OCI-LY7 (cell line): ENCODE results near the gene TIGAR. TPM values are rescaled to one million over a fixed set of nuclear protein-coding genes. Genes with fewer than 3 reads are reported as not detected.

Source experiments
- BruUV-seq: library from RNA; stranded (reverse); fragments of 400-500 nt; replicated peaks from 2 replicates; lab custom pipeline; 2021; lab: Mats Ljungman, UMichigan
- CTCF ChIA-PET: fragments of 300-600 bp; sonication (Branson Sonifier 250); formaldehyde crosslinking; loops from one replicate; lab custom pipeline; 2022; ENCODE audit warnings: antibody characterized with exemption; ENCODE audit not compliant: unreplicated experiment; lab: Charles Lee
- POLR2A ChIA-PET: fragments of 300-600 bp; sonication (Branson Sonifier 250); formaldehyde crosslinking; loops from one replicate; lab custom pipeline; 2022; ENCODE audit warnings: antibody characterized with exemption; lab: Charles Lee
- DNase-seq: peaks from one replicate; pipeline ENCODE4 v3.0.0-alpha.2; 2015; ENCODE audit warnings: low spot score
- H2AFZ ChIP-seq: fragments of 200-600 bp; sonication (generic), shearing (Covaris generic); 2 replicates; pipeline ENCODE4 v1.6.1; 2014; ENCODE audit warnings: mild to moderate bottlenecking, antibody characterized with exemption, low read length, moderate library complexity
- H3K27ac ChIP-seq: fragments of 200-600 bp; sonication (generic); 2 replicates; pipeline ENCODE4 v1.5.1; 2014; ENCODE audit warnings: mixed run types, low read depth, mild to moderate bottlenecking, moderate library complexity, low read length, inconsistent platforms; ENCODE audit not compliant: poor library complexity, severe bottlenecking
- H3K36me3 ChIP-seq: fragments of 200-600 bp; sonication (generic); 2 replicates; pipeline ENCODE4 v1.6.1; 2014; ENCODE audit warnings: mild to moderate bottlenecking, antibody characterized with exemption, low read length, moderate library complexity, mixed read lengths; ENCODE audit not compliant: insufficient read depth
- H3K4me1 ChIP-seq: fragments of 200-600 bp; sonication (generic); 2 replicates; pipeline ENCODE4 v1.5.1; 2014; ENCODE audit warnings: mild to moderate bottlenecking, low read length; ENCODE audit not compliant: insufficient read depth, poor library complexity, severe bottlenecking
- H3K4me2 ChIP-seq: fragments of 200-600 bp; sonication (generic); 2 replicates; pipeline ENCODE4 v1.6.1; 2014; ENCODE audit warnings: mild to moderate bottlenecking, low read length
- H3K4me3 ChIP-seq: fragments of 200-600 bp; sonication (generic); 2 replicates; pipeline ENCODE4 v1.5.1; 2014; ENCODE audit warnings: mild to moderate bottlenecking, low read depth, low read length; ENCODE audit not compliant: poor library complexity, severe bottlenecking
- H3K79me2 ChIP-seq: fragments of 200-600 bp; sonication (generic); 2 replicates; pipeline ENCODE4 v1.6.1; 2016; ENCODE audit warnings: low read depth, mild to moderate bottlenecking, low read length, moderate library complexity, mixed read lengths; ENCODE audit not compliant: insufficient read depth
- H3K9me2 ChIP-seq: fragments of 200-600 bp; sonication (generic); 2 replicates; pipeline ENCODE4 v1.6.1; 2016; ENCODE audit warnings: mild to moderate bottlenecking, low read length, mixed read lengths; ENCODE audit not compliant: insufficient read depth
- H3K9me3 ChIP-seq: fragments of 200-600 bp; sonication (generic); 2 replicates; pipeline ENCODE4 v1.6.1; 2014; ENCODE audit warnings: mild to moderate bottlenecking, mixed run types, low read length, mixed read lengths
- H4K20me1 ChIP-seq: fragments of 200-600 bp; sonication (generic); 2 replicates; pipeline ENCODE4 v1.6.1; 2014; ENCODE audit warnings: mild to moderate bottlenecking, antibody characterized with exemption, low read length, moderate library complexity, mixed read lengths; ENCODE audit not compliant: insufficient read depth
- EZH2phosphoT487 ChIP-seq: fragments of 200-600 bp; sonication (generic); IDR thresholded peaks from 2 replicates; pipeline ENCODE4 v1.6.1; 2018; ENCODE audit warnings: low read depth, borderline replicate concordance, mild to moderate bottlenecking, mixed run types, antibody characterized with exemption, low read length, moderate library complexity, mixed read lengths
- intact Hi-C: fragments of 100-400 bp; cut with micrococcal nuclease; formaldehyde crosslinking; loops from one replicate; pipeline ENCODE4 v1.10.0; 2022; ENCODE audit not compliant: unreplicated experiment
- total RNA-seq, 2 experiments: library from RNA; depleted of rRNA in 1 of 2; stranded (reverse); fragments of >200 nt in 1 of 2; shearing (Covaris generic) in 1 of 2; gene quantifications; 2 replicates each; pipeline ENCODE4 v1.2.3, GENCODE V29; 2014 to 2022
- TF ChIP-seq, protein P1 (sequence below): fragments of 200-600 bp; sonication (generic); conservative IDR thresholded peaks from 2 replicates; pipeline ENCODE4 v1.5.1; 2014; ENCODE audit warnings: mild to moderate bottlenecking, antibody characterized with exemption, low read length, moderate library complexity, mixed read lengths

TIGAR gene
- total RNA-seq, 2 experiments from 2014 or later, result 8.0 to 24.7 TPM

- Histone ChIP-seq H3K36me3 (peaks cover 25% of the 10 kb centered on the region), H2AFZ (no peak overlapping the region), H3K4me1 (peaks cover 29% of the 10 kb centered on the region), H3K4me3 (no peak overlapping the region), H3K27ac (no peak overlapping the region), H3K9me2 (no peaks in the 10 kb centered on the region), H3K79me2 (peaks cover 77% of the 10 kb centered on the region; the same call in 1 of the 2 replicates), H3K4me2 (no peak overlapping the region), H4K20me1 (0 out of 2 replicates have a peak, but pooled peaks cover 9% of the 10 kb centered on the region), H3K9me3 (no peaks in the 10 kb centered on the region)
- no peak for DNase-seq
- CTCF ChIA-PET, result no interaction called here
- no TSS peak for BruUV-seq
- TF ChIP-seq, protein P1, sequence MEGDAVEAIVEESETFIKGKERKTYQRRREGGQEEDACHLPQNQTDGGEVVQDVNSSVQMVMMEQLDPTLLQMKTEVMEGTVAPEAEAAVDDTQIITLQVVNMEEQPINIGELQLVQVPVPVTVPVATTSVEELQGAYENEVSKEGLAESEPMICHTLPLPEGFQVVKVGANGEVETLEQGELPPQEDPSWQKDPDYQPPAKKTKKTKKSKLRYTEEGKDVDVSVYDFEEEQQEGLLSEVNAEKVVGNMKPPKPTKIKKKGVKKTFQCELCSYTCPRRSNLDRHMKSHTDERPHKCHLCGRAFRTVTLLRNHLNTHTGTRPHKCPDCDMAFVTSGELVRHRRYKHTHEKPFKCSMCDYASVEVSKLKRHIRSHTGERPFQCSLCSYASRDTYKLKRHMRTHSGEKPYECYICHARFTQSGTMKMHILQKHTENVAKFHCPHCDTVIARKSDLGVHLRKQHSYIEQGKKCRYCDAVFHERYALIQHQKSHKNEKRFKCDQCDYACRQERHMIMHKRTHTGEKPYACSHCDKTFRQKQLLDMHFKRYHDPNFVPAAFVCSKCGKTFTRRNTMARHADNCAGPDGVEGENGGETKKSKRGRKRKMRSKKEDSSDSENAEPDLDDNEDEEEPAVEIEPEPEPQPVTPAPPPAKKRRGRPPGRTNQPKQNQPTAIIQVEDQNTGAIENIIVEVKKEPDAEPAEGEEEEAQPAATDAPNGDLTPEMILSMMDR, result no peak
- no peak for TF ChIP-seq EZH2phosphoT487
- POLR2A ChIA-PET, result interaction anchor here (0.6 to 1.2 kb wide), 3 partner anchors 24 to 279 kb away, joined by 3 read pairs; no protein-coding TSS in a partner anchor
- intact Hi-C loops, result loop anchor here (5.0 kb wide), 2 partner anchors 213 to 452 kb away; partner anchors contain the start of genes PARP11 and RAD51AP1
These were observed 3.4 kb downstream of the TIGAR start for GRCh38 chr12:4324366-4324765.

GRCh38 chr12:4325966-4326365 lies 5.0 kb downstream of the TIGAR start:
- H3K27ac ChIP-seq, result no peak overlapping the region
- ChIA-PET POLR2A (interaction anchor here (0.6 to 0.9 kb wide), 4 partner anchors 98 to 1293 kb away, joined by 3 read pairs; no protein-coding TSS in a partner anchor), CTCF (no interaction called here)
- no peaks in the 10 kb centered on the region for H3K9me2 ChIP-seq
- TF ChIP-seq, protein P1, result no peak
- TF ChIP-seq EZH2phosphoT487, result no peak
- H2AFZ ChIP-seq, result no peak overlapping the region
- peaks cover 36% of the 10 kb centered on the region for H3K4me1 ChIP-seq
- no peak overlapping the region for H3K4me3 ChIP-seq
- no peak overlapping the region for H3K4me2 ChIP-seq
- peaks cover 93% of the 10 kb centered on the region; the same call in 1 of the 2 replicates for H3K79me2 ChIP-seq
- peaks cover 9% of the 10 kb centered on the region; the same call in 1 of the 2 replicates for H4K20me1 ChIP-seq
- intact Hi-C loops, result no loop called here
- no peak for DNase-seq
- peaks cover 41% of the 10 kb centered on the region for H3K36me3 ChIP-seq
- H3K9me3 ChIP-seq, result no peaks in the 10 kb centered on the region
- no TSS peak for BruUV-seq

GRCh38 chr12:4327293-4327692 lies 6.3 kb downstream of the TIGAR start:
- no TSS peak for BruUV-seq
- Histone ChIP-seq H3K36me3 (peaks cover 53% of the 10 kb centered on the region), H2AFZ (no peak overlapping the region), H3K79me2 (peaks cover 93% of the 10 kb centered on the region; the same call in 1 of the 2 replicates), H3K9me2 (no peaks in the 10 kb centered on the region), H3K4me3 (no peak overlapping the region), H4K20me1 (peaks cover 9% of the 10 kb centered on the region; the same call in 1 of the 2 replicates), H3K4me2 (no peak overlapping the region), H3K9me3 (no peaks in the 10 kb centered on the region), H3K4me1 (peaks cover 43% of the 10 kb centered on the region), H3K27ac (no peak overlapping the region)
- intact Hi-C loops, result no loop called here
- TF ChIP-seq, protein P1, result no peak
- TF ChIP-seq EZH2phosphoT487, result no peak
- CTCF ChIA-PET, result no interaction called here
- no peak for DNase-seq
- POLR2A ChIA-PET, result interaction anchor here (0.7 kb wide), 1 partner anchor 452 kb away, joined by 3 read pairs; no protein-coding TSS in a partner anchor
